ENCODE measurements around the gene CLCN2. TPM values are rescaled to one million over a fixed set of nuclear protein-coding genes. Genes with fewer than 3 reads are reported as not detected.

The CLCN2 gene
- polyA plus RNA-seq, 1 donor from 2014 or later = 0.53 TPM

DNA sequence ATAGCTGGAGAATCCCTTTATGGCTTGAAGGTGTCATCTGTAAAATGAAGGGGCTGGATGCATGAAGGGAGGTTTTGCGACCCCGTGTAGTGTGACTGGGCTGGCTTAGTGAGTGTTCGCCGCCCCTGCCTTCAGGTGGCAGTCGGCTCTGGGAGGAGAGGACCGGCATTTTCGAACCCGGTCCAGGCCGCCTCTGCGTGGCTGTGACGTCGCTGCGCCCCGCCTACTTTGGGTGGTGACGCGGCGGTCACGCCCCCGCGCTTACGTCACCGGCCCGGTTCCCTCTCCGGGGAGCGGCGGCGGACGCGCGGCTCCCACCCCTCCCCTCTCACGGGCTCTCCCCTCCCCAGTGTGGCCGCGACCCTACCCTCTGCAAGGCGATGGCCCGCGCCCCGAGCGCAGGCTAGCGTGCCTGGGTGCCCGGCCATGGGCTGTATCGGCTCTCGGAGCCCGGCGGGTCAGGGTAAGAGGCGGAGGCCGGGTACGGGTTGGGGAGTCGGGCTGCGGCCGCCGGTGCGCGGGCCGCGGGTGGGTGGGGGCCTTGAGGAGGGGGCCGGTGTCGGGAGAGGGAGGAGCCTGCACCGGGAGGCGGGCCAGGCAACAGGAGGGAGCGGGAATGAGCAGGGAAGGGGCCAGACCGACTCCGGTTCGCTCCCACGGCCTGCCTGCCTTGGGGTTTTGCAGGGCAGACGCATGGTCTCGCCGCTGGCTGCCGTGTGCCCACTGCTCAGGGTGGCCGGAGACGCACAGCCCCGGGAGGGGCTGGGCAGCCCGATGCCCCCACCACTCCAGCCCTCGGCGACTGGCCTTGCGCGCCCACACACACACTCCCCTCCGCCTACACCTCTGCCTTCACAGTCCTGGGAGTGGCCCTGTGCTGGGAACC, 25.5 kb downstream of the CLCN2 start:
- peaks cover 6% of the 10 kb centered on the region for H3K36me3 Mint-ChIP-seq
- no peaks in the 10 kb centered on the region for H3K9me3 Mint-ChIP-seq
- H3K4me1 Mint-ChIP-seq = peaks cover 5 to 21% (median 17%) of the 10 kb centered on the region in 3 donors
- no peaks in the 10 kb centered on the region for H3K27me3 Mint-ChIP-seq
- peak overlapping the region; percentile 83 to 96 (median 90) for H3K4me3 Mint-ChIP-seq
- peak overlapping the region; percentile 94 to 96 (median 95) for H3K27ac Mint-ChIP-seq

GRCh38 chr3:184335291-184335660, 26.1 kb downstream of the CLCN2 start:
- peaks cover 2% of the 10 kb centered on the region for H3K36me3 Mint-ChIP-seq
- H3K27me3 Mint-ChIP-seq = no peaks in the 10 kb centered on the region
- H3K4me3 Mint-ChIP-seq = peak overlapping the region; percentile 81 to 96 (median 90)
- peak overlapping the region; percentile 94 to 96 (median 95) for H3K27ac Mint-ChIP-seq
- no peaks in the 10 kb centered on the region for H3K9me3 Mint-ChIP-seq
- peaks cover 5 to 21% (median 17%) of the 10 kb centered on the region in 3 donors for H3K4me1 Mint-ChIP-seq

DNA sequence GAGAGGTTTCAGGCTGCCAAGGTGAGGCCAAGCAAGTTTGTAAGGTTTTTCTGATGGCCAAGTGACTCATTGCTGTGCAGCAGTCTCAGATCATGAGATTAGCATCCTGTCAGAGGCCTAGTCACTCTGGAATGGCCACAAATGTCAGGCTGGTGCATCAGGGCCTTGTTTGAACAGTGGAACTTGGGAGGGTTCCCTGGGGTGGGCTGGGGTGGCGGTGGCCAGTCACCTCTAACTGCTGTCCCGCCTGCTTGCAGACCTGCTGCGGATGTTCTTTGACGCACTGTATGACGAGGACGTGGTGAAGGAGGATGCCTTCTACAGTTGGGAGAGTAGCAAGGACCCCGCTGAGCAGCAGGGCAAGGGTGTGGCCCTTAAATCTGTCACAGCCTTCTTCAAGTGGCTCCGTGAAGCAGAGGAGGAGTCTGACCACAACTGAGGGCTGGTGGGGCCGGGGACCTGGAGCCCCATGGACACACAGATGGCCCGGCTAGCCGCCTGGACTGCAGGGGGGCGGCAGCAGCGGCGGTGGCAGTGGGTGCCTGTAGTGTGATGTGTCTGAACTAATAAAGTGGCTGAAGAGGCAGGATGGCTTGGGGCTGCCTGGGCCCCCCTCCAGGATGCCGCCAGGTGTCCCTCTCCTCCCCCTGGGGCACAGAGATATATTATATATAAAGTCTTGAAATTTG, 26.8 kb downstream of the CLCN2 start:
- Mint-ChIP-seq H3K27me3 (no peaks in the 10 kb centered on the region), H3K27ac (peak overlapping the region; percentile 94 to 96 (median 95)), H3K4me3 (peak overlapping the region in 3 of 4 donors; percentile 5 to 81 (median 54)), H3K4me1 (peaks cover 5 to 21% (median 17%) of the 10 kb centered on the region in 3 donors), H3K36me3 (peaks cover 4% of the 10 kb centered on the region), H3K9me3 (no peaks in the 10 kb centered on the region)

GRCh38 chr3:184333700-184334099, 27.7 kb downstream of the CLCN2 start:
- peak overlapping the region; percentile 59 to 96 (median 94) for H3K27ac Mint-ChIP-seq
- peaks cover 4% of the 10 kb centered on the region for H3K36me3 Mint-ChIP-seq
- peaks cover 5 to 21% (median 17%) of the 10 kb centered on the region in 3 donors for H3K4me1 Mint-ChIP-seq
- no peaks in the 10 kb centered on the region for H3K9me3 Mint-ChIP-seq
- no peaks in the 10 kb centered on the region for H3K27me3 Mint-ChIP-seq
- peak overlapping the region in 1 of 4 donors; percentile 67 for H3K4me3 Mint-ChIP-seq

GRCh38 chr3:184333190-184333589, 28.2 kb downstream of the CLCN2 start:
- Mint-ChIP-seq H3K4me3 (peak overlapping the region in 1 of 4 donors; percentile 67), H3K4me1 (peaks cover 5 to 21% (median 17%) of the 10 kb centered on the region in 3 donors), H3K9me3 (no peaks in the 10 kb centered on the region), H3K27me3 (no peaks in the 10 kb centered on the region), H3K36me3 (peaks cover 6% of the 10 kb centered on the region), H3K27ac (peak overlapping the region in 2 of 3 donors; percentile 11 to 96)

GRCh38 chr3:184332370-184333090, 28.9 kb downstream of the CLCN2 start:
- Mint-ChIP-seq H3K4me3 (peak overlapping the region in 1 of 4 donors; percentile 67), H3K4me1 (peaks cover 5 to 17% (median 14%) of the 10 kb centered on the region in 3 donors), H3K36me3 (peaks cover 6% of the 10 kb centered on the region), H3K27me3 (no peaks in the 10 kb centered on the region), H3K27ac (peak overlapping the region in 2 of 3 donors; percentile 11 to 25), H3K9me3 (no peaks in the 10 kb centered on the region)

GRCh38 chr3:184328516-184328915, 32.9 kb downstream of the CLCN2 start:
- no peaks in the 10 kb centered on the region for H3K9me3 Mint-ChIP-seq
- peaks cover 5% of the 10 kb centered on the region for H3K36me3 Mint-ChIP-seq
- H3K27ac Mint-ChIP-seq = peak overlapping the region in 2 of 3 donors; percentile 74 to 89
- peaks cover 0 to 3% (median 0%) of the 10 kb centered on the region in 3 donors for H3K4me1 Mint-ChIP-seq
- no peak overlapping the region for H3K4me3 Mint-ChIP-seq
- no peaks in the 10 kb centered on the region for H3K27me3 Mint-ChIP-seq

DNA sequence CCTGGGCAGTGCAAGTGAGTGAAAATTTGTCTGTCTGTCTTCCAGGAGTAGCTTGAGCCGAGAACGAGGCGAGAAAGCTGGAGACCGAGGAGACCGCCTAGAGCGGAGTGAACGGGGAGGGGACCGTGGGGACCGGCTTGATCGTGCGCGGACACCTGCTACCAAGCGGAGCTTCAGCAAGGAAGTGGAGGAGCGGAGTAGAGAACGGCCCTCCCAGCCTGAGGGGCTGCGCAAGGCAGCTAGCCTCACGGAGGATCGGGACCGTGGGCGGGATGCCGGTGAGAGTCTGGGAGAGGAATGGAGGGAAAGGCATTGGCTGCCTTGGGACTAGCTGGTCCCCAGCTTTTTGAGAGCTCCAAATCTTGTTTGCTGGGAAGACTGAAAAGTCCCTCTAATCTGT, 34.2 kb downstream of the CLCN2 start:
- H3K27me3 Mint-ChIP-seq = no peaks in the 10 kb centered on the region
- peak overlapping the region in 1 of 4 donors; percentile 44 for H3K4me3 Mint-ChIP-seq
- peak overlapping the region; percentile 36 to 67 (median 60) for H3K27ac Mint-ChIP-seq
- H3K9me3 Mint-ChIP-seq = no peaks in the 10 kb centered on the region
- peaks cover 5% of the 10 kb centered on the region for H3K36me3 Mint-ChIP-seq
- H3K4me1 Mint-ChIP-seq = peaks cover 0 to 2% (median 0%) of the 10 kb centered on the region in 3 donors

DNA sequence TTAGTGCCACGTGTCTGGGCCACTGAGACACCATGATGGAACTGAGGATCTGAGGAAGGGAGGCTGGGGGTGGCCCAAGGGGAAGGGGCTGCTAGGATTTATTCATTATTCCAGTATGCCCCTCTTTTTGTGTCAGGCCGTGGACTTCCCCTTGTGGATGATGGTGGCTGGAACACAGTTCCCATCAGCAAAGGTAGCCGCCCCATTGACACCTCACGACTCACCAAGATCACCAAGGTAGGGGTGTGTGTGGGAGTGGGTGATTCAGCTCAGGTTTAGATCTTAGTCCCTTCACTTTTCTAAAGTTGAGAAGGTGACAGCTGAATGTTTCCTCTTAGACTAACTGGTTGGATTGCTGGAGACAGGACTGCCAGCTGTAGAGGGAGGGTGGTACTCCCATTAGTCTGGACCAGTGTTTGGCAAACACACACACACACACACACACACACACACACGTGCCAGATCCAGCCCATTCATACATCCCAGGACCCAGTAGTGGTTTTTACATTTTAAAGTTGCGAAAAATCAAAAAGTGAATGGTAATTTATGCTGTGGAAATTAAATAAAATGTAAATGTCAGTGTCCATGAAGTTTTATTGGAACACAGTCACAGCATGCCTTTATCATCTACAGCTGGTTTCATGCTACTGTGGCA, 35.6 kb downstream of the CLCN2 start:
- no peak overlapping the region for H3K4me3 Mint-ChIP-seq
- peaks cover 0 to 3% (median 0%) of the 10 kb centered on the region in 3 donors for H3K4me1 Mint-ChIP-seq
- H3K36me3 Mint-ChIP-seq = peaks cover 5% of the 10 kb centered on the region
- H3K27me3 Mint-ChIP-seq = no peaks in the 10 kb centered on the region
- no peaks in the 10 kb centered on the region for H3K9me3 Mint-ChIP-seq
- no peak overlapping the region for H3K27ac Mint-ChIP-seq

- Mint-ChIP-seq H3K4me3 (no peak overlapping the region), H3K27me3 (no peaks in the 10 kb centered on the region), H3K27ac (no peak overlapping the region), H3K36me3 (peaks cover 5% of the 10 kb centered on the region), H3K4me1 (peaks cover 0 to 3% (median 0%) of the 10 kb centered on the region in 3 donors), H3K9me3 (no peaks in the 10 kb centered on the region)
These were observed 36.1 kb downstream of the CLCN2 start for GRCh38 chr3:184325269-184325668.

GRCh38 chr3:184323696-184324095, 37.7 kb downstream of the CLCN2 start:
- Mint-ChIP-seq H3K9me3 (no peaks in the 10 kb centered on the region), H3K4me1 (peaks cover 0 to 3% (median 0%) of the 10 kb centered on the region in 3 donors), H3K36me3 (peaks cover 3% of the 10 kb centered on the region), H3K27ac (peak overlapping the region in 1 of 3 donors; percentile 51), H3K27me3 (no peaks in the 10 kb centered on the region), H3K4me3 (peak overlapping the region in 1 of 4 donors; percentile 38)

- H3K36me3 Mint-ChIP-seq = no peaks in the 10 kb centered on the region
- H3K4me3 Mint-ChIP-seq = peak overlapping the region in 1 of 4 donors; percentile 38
- peaks cover 2 to 4% (median 2%) of the 10 kb centered on the region in 3 donors for H3K4me1 Mint-ChIP-seq
- H3K27me3 Mint-ChIP-seq = no peaks in the 10 kb centered on the region
- peak overlapping the region in 2 of 3 donors; percentile 21 to 28 for H3K27ac Mint-ChIP-seq
- no peaks in the 10 kb centered on the region for H3K9me3 Mint-ChIP-seq
These were observed 38.5 kb downstream of the CLCN2 start for GRCh38 chr3:184322731-184323487.

GRCh38 chr3:184321666-184322065, 39.7 kb downstream of the CLCN2 start:
- H3K4me3 Mint-ChIP-seq = peak overlapping the region in 1 of 4 donors; percentile 25
- no peak overlapping the region for H3K27ac Mint-ChIP-seq
- H3K36me3 Mint-ChIP-seq = no peaks in the 10 kb centered on the region
- H3K27me3 Mint-ChIP-seq = no peaks in the 10 kb centered on the region
- no peaks in the 10 kb centered on the region for H3K9me3 Mint-ChIP-seq
- peaks cover 13 to 15% (median 14%) of the 10 kb centered on the region in 3 donors for H3K4me1 Mint-ChIP-seq

DNA sequence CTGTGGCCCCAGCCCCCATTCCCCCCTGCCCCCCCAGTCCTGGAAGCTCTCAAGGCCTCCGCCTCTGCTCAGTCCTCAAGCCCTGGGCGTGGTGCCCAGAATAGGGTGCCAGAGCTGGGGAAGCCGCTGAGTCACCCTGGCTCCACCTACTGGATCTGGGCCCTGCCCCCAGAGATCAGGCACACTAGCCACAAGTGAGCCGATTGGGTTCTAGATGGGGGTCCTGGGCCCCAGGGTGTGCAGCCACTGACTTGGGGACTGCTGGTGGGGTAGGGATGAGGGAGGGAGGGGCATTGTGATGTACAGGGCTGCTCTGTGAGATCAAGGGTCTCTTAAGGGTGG, 41.3 kb downstream of the CLCN2 start:
- Mint-ChIP-seq H3K9me3 (no peaks in the 10 kb centered on the region), H3K36me3 (no peaks in the 10 kb centered on the region), H3K4me1 (peaks cover 19 to 21% (median 21%) of the 10 kb centered on the region in 3 donors), H3K27ac (peak overlapping the region in 1 of 3 donors; percentile 78), H3K4me3 (no peak overlapping the region), H3K27me3 (no peaks in the 10 kb centered on the region)

All from IgD-negative memory B cell (primary cell).